Measurements from ENCODE around the gene ARFGAP3. TPM values are rescaled to one million over a fixed set of nuclear protein-coding genes. Genes with fewer than 3 reads are reported as not detected.

ARFGAP3 gene
- total RNA-seq, result 36.6 and 38.5 TPM in 2 replicates

GRCh38 chr22:42856865-42857704 is at the start of gene ARFGAP3:
TSS of gene ARFGAP3 (minus strand) at chr22:42857273. CDS start at chr22:42857182, 91 bp downstream.

Other genes with a start within 250 kb of the ARFGAP3 start
- 34.4 and 37.0 TPM in 2 replicates for gene POLDIP3, start 242.4 kb downstream of the ARFGAP3 start, total RNA-seq
- not detected in 2 replicates for gene ATP5MGL, start 216.7 kb downstream of the ARFGAP3 start, total RNA-seq
- gene CYB5R3, start 207.9 kb downstream of the ARFGAP3 start, total RNA-seq, result 219 and 293 TPM in 2 replicates
- 20.0 and 53.4 TPM in 2 replicates for gene A4GALT, start 136.4 kb downstream of the ARFGAP3 start, total RNA-seq
- 52.2 and 60.3 TPM in 2 replicates for gene PACSIN2, start 157.9 kb upstream of the ARFGAP3 start, total RNA-seq
- 5.4 and 13.3 TPM in 2 replicates for gene TTLL1, start 232.1 kb upstream of the ARFGAP3 start, total RNA-seq